ENCODE results near the gene CFAP90. TPM values are rescaled to one million over a fixed set of nuclear protein-coding genes. Genes with fewer than 3 reads are reported as not detected.

Gene CFAP90
- total RNA-seq, 1 experiment from 2014 or later = 0.58 TPM

- no peak for DNase-seq
- TF ChIP-seq EZH2 (IDR thresholded peaks at IDR 0.05; ENCODE audit: low read length, unreplicated experiment) = no peak
- TF ChIP-seq EZH2phosphoT487 (IDR thresholded peaks at IDR 0.05; ENCODE audit: borderline replicate concordance, low read length) = no peak
- TF ChIP-seq, protein P1, sequence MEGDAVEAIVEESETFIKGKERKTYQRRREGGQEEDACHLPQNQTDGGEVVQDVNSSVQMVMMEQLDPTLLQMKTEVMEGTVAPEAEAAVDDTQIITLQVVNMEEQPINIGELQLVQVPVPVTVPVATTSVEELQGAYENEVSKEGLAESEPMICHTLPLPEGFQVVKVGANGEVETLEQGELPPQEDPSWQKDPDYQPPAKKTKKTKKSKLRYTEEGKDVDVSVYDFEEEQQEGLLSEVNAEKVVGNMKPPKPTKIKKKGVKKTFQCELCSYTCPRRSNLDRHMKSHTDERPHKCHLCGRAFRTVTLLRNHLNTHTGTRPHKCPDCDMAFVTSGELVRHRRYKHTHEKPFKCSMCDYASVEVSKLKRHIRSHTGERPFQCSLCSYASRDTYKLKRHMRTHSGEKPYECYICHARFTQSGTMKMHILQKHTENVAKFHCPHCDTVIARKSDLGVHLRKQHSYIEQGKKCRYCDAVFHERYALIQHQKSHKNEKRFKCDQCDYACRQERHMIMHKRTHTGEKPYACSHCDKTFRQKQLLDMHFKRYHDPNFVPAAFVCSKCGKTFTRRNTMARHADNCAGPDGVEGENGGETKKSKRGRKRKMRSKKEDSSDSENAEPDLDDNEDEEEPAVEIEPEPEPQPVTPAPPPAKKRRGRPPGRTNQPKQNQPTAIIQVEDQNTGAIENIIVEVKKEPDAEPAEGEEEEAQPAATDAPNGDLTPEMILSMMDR (conservative IDR thresholded peaks at IDR 0.05; ENCODE audit: low read depth, low read length) = no peak
- no peaks in the 10 kb centered on the region for H3K4me1 ChIP-seq (ENCODE audit: insufficient read depth, low read length)
- no peaks in the 10 kb centered on the region for H3K79me2 ChIP-seq (ENCODE audit: low read length)
- H3K27ac ChIP-seq (ENCODE audit: low read length) = no peak overlapping the region
- H3K9me2 ChIP-seq (replicated peaks; ENCODE audit: low read length) = no peaks in the 10 kb centered on the region
- no peaks in the 10 kb centered on the region for H4K20me1 ChIP-seq (ENCODE audit: low read length)
- peaks cover 29% of the 10 kb centered on the region for H3K27me3 ChIP-seq (ENCODE audit: low read length)
- ChIA-PET CTCF (no interaction called here), POLR2A (ENCODE audit: unreplicated experiment) (no interaction called here)
- no peaks in the 10 kb centered on the region for H3K36me3 ChIP-seq (ENCODE audit: low read depth, low read length)
- intact Hi-C loops (cut with micrococcal nuclease) = no loop called here
- H2AFZ ChIP-seq (ENCODE audit: low read length) = no peak overlapping the region
- H3K9ac ChIP-seq (ENCODE audit: low read length) = no peak overlapping the region
- no peak overlapping the region for H3K4me3 ChIP-seq (ENCODE audit: low read length)
- ATAC-seq = no peak
- BruUV-seq (replicated peaks) = no TSS peak
- H3K4me2 ChIP-seq (ENCODE audit: low read length) = no peak overlapping the region
- H3F3A ChIP-seq (ENCODE audit: low read length, unreplicated experiment) = no peaks in the 10 kb centered on the region
- no peaks in the 10 kb centered on the region for H3K9me3 ChIP-seq (ENCODE audit: low read length)
These were observed 6.0 kb downstream of the CFAP90 start for GRCh38 chr5:7844901-7845300.

GRCh38 chr5:7842531-7842930 is 8.4 kb downstream of the CFAP90 start:
- no TSS peak for BruUV-seq (replicated peaks)
- Histone ChIP-seq H3K9me2 (replicated peaks; ENCODE audit: low read length) (no peaks in the 10 kb centered on the region), H3K4me1 (ENCODE audit: insufficient read depth, low read length) (no peaks in the 10 kb centered on the region), H3K27me3 (ENCODE audit: low read length) (peaks cover 32% of the 10 kb centered on the region), H3K79me2 (ENCODE audit: low read length) (no peaks in the 10 kb centered on the region), H3K36me3 (ENCODE audit: low read depth, low read length) (no peaks in the 10 kb centered on the region), H3K4me3 (ENCODE audit: low read length) (no peak overlapping the region), H4K20me1 (ENCODE audit: low read length) (no peaks in the 10 kb centered on the region), H3K4me2 (ENCODE audit: low read length) (no peak overlapping the region), H3F3A (ENCODE audit: low read length, unreplicated experiment) (no peaks in the 10 kb centered on the region), H3K27ac (ENCODE audit: low read length) (no peak overlapping the region), H2AFZ (ENCODE audit: low read length) (no peak overlapping the region), H3K9ac (ENCODE audit: low read length) (no peak overlapping the region), H3K9me3 (ENCODE audit: low read length) (no peaks in the 10 kb centered on the region)
- intact Hi-C loops (cut with micrococcal nuclease) = no loop called here
- ATAC-seq (no peak), DNase-seq (no peak)
- no peak for TF ChIP-seq EZH2 (IDR thresholded peaks at IDR 0.05; ENCODE audit: low read length, unreplicated experiment)
- TF ChIP-seq, protein P1 (conservative IDR thresholded peaks at IDR 0.05; ENCODE audit: low read depth, low read length) = no peak
- no peak for TF ChIP-seq EZH2phosphoT487 (IDR thresholded peaks at IDR 0.05; ENCODE audit: borderline replicate concordance, low read length)
- CTCF ChIA-PET = no interaction called here
- POLR2A ChIA-PET (ENCODE audit: unreplicated experiment) = no interaction called here

DNA sequence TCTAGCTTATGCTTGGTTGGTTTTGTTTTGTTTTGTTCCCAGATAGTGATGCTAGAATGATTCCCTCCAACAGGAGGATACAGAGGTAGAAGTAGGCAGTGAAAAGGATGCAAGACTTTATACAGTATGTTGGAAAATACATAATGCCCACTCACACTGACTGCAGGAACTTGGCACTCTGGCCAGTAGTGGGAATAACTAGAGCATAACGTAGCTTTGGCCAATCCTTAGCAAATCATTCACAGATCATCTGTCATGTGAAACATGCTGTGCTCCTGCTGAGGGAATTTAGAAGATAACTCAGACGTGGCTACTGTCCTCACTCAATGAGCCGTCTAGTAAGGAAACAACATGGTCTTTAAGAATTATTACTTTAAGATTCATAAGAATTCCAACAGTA is 13.5 kb downstream of the CFAP90 start:
- no peak overlapping the region for H3K4me3 ChIP-seq (ENCODE audit: low read length)
- H3K4me1 ChIP-seq (ENCODE audit: insufficient read depth, low read length) = no peaks in the 10 kb centered on the region
- TF ChIP-seq EZH2phosphoT487 (IDR thresholded peaks at IDR 0.05; ENCODE audit: borderline replicate concordance, low read length) (no peak), EZH2 (IDR thresholded peaks at IDR 0.05; ENCODE audit: low read length, unreplicated experiment) (no peak)
- TF ChIP-seq, protein P1 (conservative IDR thresholded peaks at IDR 0.05; ENCODE audit: low read depth, low read length) = no peak
- POLR2A ChIA-PET (ENCODE audit: unreplicated experiment) = no interaction called here
- no peaks in the 10 kb centered on the region for H4K20me1 ChIP-seq (ENCODE audit: low read length)
- ATAC-seq = no peak
- no peaks in the 10 kb centered on the region for H3F3A ChIP-seq (ENCODE audit: low read length, unreplicated experiment)
- no peak overlapping the region for H3K27ac ChIP-seq (ENCODE audit: low read length)
- no peaks in the 10 kb centered on the region for H3K36me3 ChIP-seq (ENCODE audit: low read depth, low read length)
- no peaks in the 10 kb centered on the region for H3K9me3 ChIP-seq (ENCODE audit: low read length)
- H3K9me2 ChIP-seq (replicated peaks; ENCODE audit: low read length) = peaks cover 4% of the 10 kb centered on the region; the same call in 1 of the 2 replicates
- no peak overlapping the region for H3K9ac ChIP-seq (ENCODE audit: low read length)
- DNase-seq = no peak
- no peak overlapping the region for H2AFZ ChIP-seq (ENCODE audit: low read length)
- H3K4me2 ChIP-seq (ENCODE audit: low read length) = no peak overlapping the region
- no TSS peak for BruUV-seq (replicated peaks)
- CTCF ChIA-PET = no interaction called here
- peaks cover 16% of the 10 kb centered on the region; the same call in 1 of the 2 replicates for H3K27me3 ChIP-seq (ENCODE audit: low read length)
- intact Hi-C loops (cut with micrococcal nuclease) = no loop called here
- no peaks in the 10 kb centered on the region for H3K79me2 ChIP-seq (ENCODE audit: low read length)

All from PC-3 (cell line).